ENCODE results near the gene CORIN. TPM values are rescaled to one million over a fixed set of nuclear protein-coding genes. Genes with fewer than 3 reads are reported as not detected.

The CORIN gene
- total and polyA plus RNA-seq, 5 donors from 2014 or later: 0.64 TPM; not detected in 4

- Mint-ChIP-seq H3K9me3 (peaks cover 0 to 1% (median 0%) of the 10 kb centered on the region in 7 donors), H3K36me3 (peaks cover 25% of the 10 kb centered on the region), H3K4me3 (no peak overlapping the region), H3K27ac (peak overlapping the region in 1 of 3 donors; percentile 31), H3K27me3 (peaks cover 6% of the 10 kb centered on the region), H3K4me1 (peaks cover 11 to 16% (median 14%) of the 10 kb centered on the region in 4 donors)
- no peak overlapping the region for H3K27ac ChIP-seq (ENCODE audit: insufficient read depth, low read length, poor library complexity, severe bottlenecking)
- no peak for DNase-seq
- ATAC-seq (ENCODE audit: low read depth in 2 of 2): no peak
- no peaks in the 10 kb centered on the region for H3K9me3 ChIP-seq (ENCODE audit: control insufficient read depth in 2 of 2, low read length in 2 of 2)
- H3K36me3 ChIP-seq (ENCODE audit: control insufficient read depth, insufficient read depth, low read length): peaks cover 8% of the 10 kb centered on the region
- peaks cover 11% of the 10 kb centered on the region for H3K4me1 ChIP-seq (ENCODE audit: control insufficient read depth, insufficient read depth, low read length, poor library complexity, severe bottlenecking)
- H3K27me3 ChIP-seq (ENCODE audit: control insufficient read depth, insufficient read depth, low read length): no peaks in the 10 kb centered on the region
- no peak overlapping the region for H3K4me3 ChIP-seq (ENCODE audit: low read depth, low read length)
Observed at GRCh38 chr4:47842985-47843384, 5.1 kb upstream of the CORIN start.

- peaks cover 8% of the 10 kb centered on the region for H3K36me3 ChIP-seq (ENCODE audit: control insufficient read depth, insufficient read depth, low read length)
- H3K27me3 ChIP-seq (ENCODE audit: control insufficient read depth, insufficient read depth, low read length): peaks cover 4% of the 10 kb centered on the region
- Mint-ChIP-seq H3K9me3 (no peaks in the 10 kb centered on the region), H3K4me3 (no peak overlapping the region), H3K4me1 (peaks cover 15 to 36% (median 24%) of the 10 kb centered on the region in 4 donors), H3K27ac (no peak overlapping the region), H3K36me3 (peaks cover 12% of the 10 kb centered on the region), H3K27me3 (peaks cover 27% of the 10 kb centered on the region)
- H3K4me1 ChIP-seq (ENCODE audit: control insufficient read depth, insufficient read depth, low read length, poor library complexity, severe bottlenecking): peaks cover 36% of the 10 kb centered on the region
- ATAC-seq (ENCODE audit: low read depth in 2 of 2) (no peak), DNase-seq (no peak)
- H3K4me3 ChIP-seq (ENCODE audit: low read depth, low read length): no peak overlapping the region
- H3K27ac ChIP-seq (ENCODE audit: insufficient read depth, low read length, poor library complexity, severe bottlenecking): no peak overlapping the region
- no peaks in the 10 kb centered on the region for H3K9me3 ChIP-seq (ENCODE audit: control insufficient read depth in 2 of 2, low read length in 2 of 2)
Observed at GRCh38 chr4:47840291-47840690, 2.4 kb upstream of the CORIN start.

- peaks cover 29% of the 10 kb centered on the region for H3K27me3 Mint-ChIP-seq
- H3K9me3 ChIP-seq (ENCODE audit: control insufficient read depth in 2 of 2, low read length in 2 of 2): no peaks in the 10 kb centered on the region
- H3K27ac ChIP-seq (ENCODE audit: insufficient read depth, low read length, poor library complexity, severe bottlenecking): peak overlapping the region; percentile 49
- H3K36me3 ChIP-seq (ENCODE audit: control insufficient read depth, insufficient read depth, low read length): peaks cover 6% of the 10 kb centered on the region
- H3K9me3 Mint-ChIP-seq: no peaks in the 10 kb centered on the region
- peaks cover 36% of the 10 kb centered on the region for H3K4me1 ChIP-seq (ENCODE audit: control insufficient read depth, insufficient read depth, low read length, poor library complexity, severe bottlenecking)
- peaks cover 9% of the 10 kb centered on the region for H3K36me3 Mint-ChIP-seq
- peaks cover 15 to 36% (median 24%) of the 10 kb centered on the region in 4 donors for H3K4me1 Mint-ChIP-seq
- ATAC-seq (ENCODE audit: low read depth in 2 of 2) (peak; percentile 24 to 26), DNase-seq (peak; percentile 5 to 55 (median 16))
- peaks cover 4% of the 10 kb centered on the region for H3K27me3 ChIP-seq (ENCODE audit: control insufficient read depth, insufficient read depth, low read length)
- peak overlapping the region in 1 of 3 donors; percentile 64 for H3K27ac Mint-ChIP-seq
- peak overlapping the region; percentile 22 for H3K4me3 ChIP-seq (ENCODE audit: low read depth, low read length)
- H3K4me3 Mint-ChIP-seq: peak overlapping the region; percentile 0 to 92 (median 74)
Observed at GRCh38 chr4:47839259-47839658, 1.4 kb upstream of the CORIN start.

GRCh38 chr4:47838445-47838844, 578 bp upstream of the CORIN start:
- Mint-ChIP-seq H3K27ac (no peak overlapping the region), H3K9me3 (no peaks in the 10 kb centered on the region), H3K4me1 (peaks cover 15 to 36% (median 24%) of the 10 kb centered on the region in 4 donors), H3K4me3 (peak overlapping the region in 3 of 4 donors; percentile 84 to 92 (median 86)), H3K36me3 (peaks cover under 1% of the 10 kb centered on the region), H3K27me3 (peaks cover 36% of the 10 kb centered on the region)
- no peaks in the 10 kb centered on the region for H3K36me3 ChIP-seq (ENCODE audit: control insufficient read depth, insufficient read depth, low read length)
- H3K4me1 ChIP-seq (ENCODE audit: control insufficient read depth, insufficient read depth, low read length, poor library complexity, severe bottlenecking): peaks cover 36% of the 10 kb centered on the region
- no peak for ATAC-seq (ENCODE audit: low read depth in 2 of 2)
- no peaks in the 10 kb centered on the region for H3K9me3 ChIP-seq (ENCODE audit: control insufficient read depth in 2 of 2, low read length in 2 of 2)
- peaks cover 4% of the 10 kb centered on the region for H3K27me3 ChIP-seq (ENCODE audit: control insufficient read depth, insufficient read depth, low read length)
- H3K4me3 ChIP-seq (ENCODE audit: low read depth, low read length): no peak overlapping the region
- no peak overlapping the region for H3K27ac ChIP-seq (ENCODE audit: insufficient read depth, low read length, poor library complexity, severe bottlenecking)
- no peak for DNase-seq

- H3K36me3 ChIP-seq (ENCODE audit: control insufficient read depth, insufficient read depth, low read length): no peaks in the 10 kb centered on the region
- Mint-ChIP-seq H3K27me3 (peaks cover 38% of the 10 kb centered on the region), H3K4me3 (peak overlapping the region; percentile 84 to 92 (median 87)), H3K36me3 (no peaks in the 10 kb centered on the region), H3K27ac (peak overlapping the region in 1 of 3 donors; percentile 20), H3K9me3 (no peaks in the 10 kb centered on the region), H3K4me1 (peaks cover 15 to 36% (median 24%) of the 10 kb centered on the region in 4 donors)
- peaks cover 4% of the 10 kb centered on the region for H3K27me3 ChIP-seq (ENCODE audit: control insufficient read depth, insufficient read depth, low read length)
- peak overlapping the region; percentile 74 for H3K4me3 ChIP-seq (ENCODE audit: low read depth, low read length)
- ATAC-seq (ENCODE audit: low read depth in 2 of 2) (peak; percentile 66 to 80), DNase-seq (peak; percentile 20 to 69 (median 41))
- peaks cover 36% of the 10 kb centered on the region for H3K4me1 ChIP-seq (ENCODE audit: control insufficient read depth, insufficient read depth, low read length, poor library complexity, severe bottlenecking)
- H3K27ac ChIP-seq (ENCODE audit: insufficient read depth, low read length, poor library complexity, severe bottlenecking): no peak overlapping the region
- no peaks in the 10 kb centered on the region for H3K9me3 ChIP-seq (ENCODE audit: control insufficient read depth in 2 of 2, low read length in 2 of 2)
Observed at GRCh38 chr4:47837094-47837907, 566 bp downstream of the CORIN start.

- peak overlapping the region; percentile 84 to 92 (median 87) for H3K4me3 Mint-ChIP-seq
- H3K4me3 ChIP-seq (ENCODE audit: low read depth, low read length): peak overlapping the region; percentile 74
- no peaks in the 10 kb centered on the region for H3K9me3 ChIP-seq (ENCODE audit: control insufficient read depth in 2 of 2, low read length in 2 of 2)
- DNase-seq (peak; percentile 11 to 73 (median 28)), ATAC-seq (ENCODE audit: low read depth in 2 of 2) (peak; percentile 55 to 62)
- peaks cover 0 to 2% (median 0%) of the 10 kb centered on the region in 7 donors for H3K9me3 Mint-ChIP-seq
- peaks cover 36% of the 10 kb centered on the region for H3K4me1 ChIP-seq (ENCODE audit: control insufficient read depth, insufficient read depth, low read length, poor library complexity, severe bottlenecking)
- H3K27ac ChIP-seq (ENCODE audit: insufficient read depth, low read length, poor library complexity, severe bottlenecking): no peak overlapping the region
- no peaks in the 10 kb centered on the region for H3K36me3 Mint-ChIP-seq
- H3K27ac Mint-ChIP-seq: peak overlapping the region in 1 of 3 donors; percentile 29
- peaks cover 38% of the 10 kb centered on the region for H3K27me3 Mint-ChIP-seq
- H3K27me3 ChIP-seq (ENCODE audit: control insufficient read depth, insufficient read depth, low read length): peaks cover 4% of the 10 kb centered on the region
- peaks cover 15 to 36% (median 24%) of the 10 kb centered on the region in 4 donors for H3K4me1 Mint-ChIP-seq
- no peaks in the 10 kb centered on the region for H3K36me3 ChIP-seq (ENCODE audit: control insufficient read depth, insufficient read depth, low read length)
Observed at GRCh38 chr4:47836641-47837093, 1.2 kb downstream of the CORIN start.

- H3K27ac ChIP-seq (ENCODE audit: insufficient read depth, low read length, poor library complexity, severe bottlenecking): no peak overlapping the region
- Mint-ChIP-seq H3K27me3 (peaks cover 38% of the 10 kb centered on the region), H3K27ac (no peak overlapping the region)
Observed at GRCh38 chr4:47835494-47835893, 2.4 kb downstream of the CORIN start.

More at GRCh38 chr4:47835494-47835893, 2.4 kb downstream of the CORIN start:
- peak overlapping the region; percentile 78 to 88 (median 85) for H3K4me3 Mint-ChIP-seq
- H3K4me1 ChIP-seq (ENCODE audit: control insufficient read depth, insufficient read depth, low read length, poor library complexity, severe bottlenecking): peaks cover 36% of the 10 kb centered on the region
- peaks cover 0 to 2% (median 0%) of the 10 kb centered on the region in 7 donors for H3K9me3 Mint-ChIP-seq
- no peaks in the 10 kb centered on the region for H3K9me3 ChIP-seq (ENCODE audit: control insufficient read depth in 2 of 2, low read length in 2 of 2)
- H3K27me3 ChIP-seq (ENCODE audit: control insufficient read depth, insufficient read depth, low read length): peaks cover 10% of the 10 kb centered on the region
- DNase-seq (no peak), ATAC-seq (ENCODE audit: low read depth in 2 of 2) (no peak)
- H3K36me3 Mint-ChIP-seq: no peaks in the 10 kb centered on the region
- no peaks in the 10 kb centered on the region for H3K36me3 ChIP-seq (ENCODE audit: control insufficient read depth, insufficient read depth, low read length)
- H3K4me3 ChIP-seq (ENCODE audit: low read depth, low read length): no peak overlapping the region
- peaks cover 15 to 36% (median 24%) of the 10 kb centered on the region in 4 donors for H3K4me1 Mint-ChIP-seq
